Colonic mucosa (tissue), 4 donors: ENCODE measurements around the gene CDH12. TPM values are rescaled to one million over a fixed set of nuclear protein-coding genes. Genes with fewer than 3 reads are reported as not detected.

Source experiments
- DNase-seq: peaks from one replicate; pipeline ENCODE4 v3.0.0-alpha.2; 2020
- H3K27ac ChIP-seq: fragments of 200-600 bp; one replicate; pipeline ENCODE4 v1.8.0; 2021
- H3K27me3 ChIP-seq: fragments of 200-600 bp; one replicate; pipeline ENCODE4 v1.8.0; 2021
- H3K36me3 ChIP-seq: fragments of 200-600 bp; one replicate; pipeline ENCODE4 v1.8.0; 2021
- H3K4me1 ChIP-seq: fragments of 200-600 bp; one replicate; pipeline ENCODE4 v1.8.0; 2021; ENCODE audit warnings: mild to moderate bottlenecking
- H3K4me3 ChIP-seq: fragments of 200-600 bp; one replicate; pipeline ENCODE4 v1.8.0; 2021
- H3K9ac ChIP-seq, 2 donors: one replicate each; pipeline ENCODE4 v1.7.0; 2013; ENCODE audit warnings: control low read depth in 2 of 2, low read depth in 2 of 2, low read length in 2 of 2
- H3K9me3 ChIP-seq: fragments of 200-600 bp; one replicate; pipeline ENCODE4 v1.8.0; 2021
- intact Hi-C: fragments of 100-400 bp; cut with DNase I; formaldehyde crosslinking; loops from one replicate; pipeline ENCODE4 v1.14.1; 2022
- total RNA-seq, 2 donors: library from RNA; stranded (reverse); fragmentation: NEBNext Ultra II Directional in 1 of 2; extraction: Animal tissue kit (Norgen Biotek cat#: 25700) in 1 of 2; gene quantifications; one replicate each; pipeline ENCODE4 v1.2.1, GENCODE V29; 2021
- TF ChIP-seq, protein P1 (sequence below): fragments of 200-600 bp; IDR thresholded peaks from one replicate; pipeline ENCODE4 v1.8.0; 2022; ENCODE audit warnings: antibody characterized with exemption, mild to moderate bottlenecking
- donor health status: healthy.
- donor health status: DM: no; HTN: no; CAD: no.
- donor health status: DM: no; HTN: no; CAD: no.

CDH12 gene
- total RNA-seq, 2 donors from 2014 or later = not detected

DNA sequence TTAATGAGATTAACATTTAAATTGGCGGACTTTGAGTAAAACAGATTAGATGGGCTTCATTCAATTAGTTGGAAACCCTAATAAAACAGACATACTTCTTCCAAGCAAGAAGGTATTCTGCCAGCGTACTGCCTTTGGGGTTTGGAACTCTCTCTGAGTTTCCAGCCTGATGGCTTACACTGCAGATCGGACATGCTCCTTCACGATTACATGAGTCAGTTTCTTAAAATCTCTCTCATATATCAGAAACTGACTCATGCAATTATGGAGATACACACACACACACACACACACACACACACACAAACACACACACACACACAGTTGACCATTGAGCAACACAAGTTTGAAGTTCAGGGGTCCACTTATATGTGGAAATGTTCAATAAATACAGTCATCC lies 789.4 kb downstream of the CDH12 start:
- Histone ChIP-seq H3K36me3 (no peaks in the 10 kb centered on the region), H3K9me3 (no peaks in the 10 kb centered on the region), H3K27me3 (no peaks in the 10 kb centered on the region), H3K9ac (no peak overlapping the region), H3K4me1 (no peaks in the 10 kb centered on the region), H3K4me3 (no peak overlapping the region), H3K27ac (no peak overlapping the region)
- TF ChIP-seq, protein P1, sequence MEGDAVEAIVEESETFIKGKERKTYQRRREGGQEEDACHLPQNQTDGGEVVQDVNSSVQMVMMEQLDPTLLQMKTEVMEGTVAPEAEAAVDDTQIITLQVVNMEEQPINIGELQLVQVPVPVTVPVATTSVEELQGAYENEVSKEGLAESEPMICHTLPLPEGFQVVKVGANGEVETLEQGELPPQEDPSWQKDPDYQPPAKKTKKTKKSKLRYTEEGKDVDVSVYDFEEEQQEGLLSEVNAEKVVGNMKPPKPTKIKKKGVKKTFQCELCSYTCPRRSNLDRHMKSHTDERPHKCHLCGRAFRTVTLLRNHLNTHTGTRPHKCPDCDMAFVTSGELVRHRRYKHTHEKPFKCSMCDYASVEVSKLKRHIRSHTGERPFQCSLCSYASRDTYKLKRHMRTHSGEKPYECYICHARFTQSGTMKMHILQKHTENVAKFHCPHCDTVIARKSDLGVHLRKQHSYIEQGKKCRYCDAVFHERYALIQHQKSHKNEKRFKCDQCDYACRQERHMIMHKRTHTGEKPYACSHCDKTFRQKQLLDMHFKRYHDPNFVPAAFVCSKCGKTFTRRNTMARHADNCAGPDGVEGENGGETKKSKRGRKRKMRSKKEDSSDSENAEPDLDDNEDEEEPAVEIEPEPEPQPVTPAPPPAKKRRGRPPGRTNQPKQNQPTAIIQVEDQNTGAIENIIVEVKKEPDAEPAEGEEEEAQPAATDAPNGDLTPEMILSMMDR = no peak
- intact Hi-C loops = no loop called here
- DNase-seq = no peak

DNA sequence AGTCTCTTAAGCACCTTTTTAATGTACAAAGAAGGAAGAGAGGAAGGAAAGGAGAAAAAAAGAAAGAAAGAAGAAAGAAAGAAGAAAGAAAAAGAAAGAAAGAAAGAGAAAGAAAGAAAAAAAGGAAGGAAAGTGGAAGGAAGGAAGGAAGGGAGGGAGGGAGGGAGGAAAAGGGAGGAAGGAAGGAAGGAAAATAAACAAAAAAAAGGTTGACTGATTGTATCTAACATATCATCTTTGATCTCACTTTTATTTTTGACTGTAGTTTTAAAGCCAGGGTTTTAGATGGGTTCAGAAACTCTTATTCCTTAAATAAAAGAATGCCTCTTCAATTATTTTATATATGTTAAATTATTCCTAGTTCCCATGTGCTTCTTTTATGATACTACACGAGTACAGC lies 794.5 kb downstream of the CDH12 start:
- H3K36me3 ChIP-seq = no peaks in the 10 kb centered on the region
- H3K4me1 ChIP-seq = no peaks in the 10 kb centered on the region
- H3K27ac ChIP-seq = no peak overlapping the region
- H3K4me3 ChIP-seq = no peak overlapping the region
- H3K9ac ChIP-seq = no peak overlapping the region
- TF ChIP-seq, protein P1 = no peak
- no peaks in the 10 kb centered on the region for H3K9me3 ChIP-seq
- H3K27me3 ChIP-seq = no peaks in the 10 kb centered on the region
- intact Hi-C loops = no loop called here
- DNase-seq = no peak

DNA sequence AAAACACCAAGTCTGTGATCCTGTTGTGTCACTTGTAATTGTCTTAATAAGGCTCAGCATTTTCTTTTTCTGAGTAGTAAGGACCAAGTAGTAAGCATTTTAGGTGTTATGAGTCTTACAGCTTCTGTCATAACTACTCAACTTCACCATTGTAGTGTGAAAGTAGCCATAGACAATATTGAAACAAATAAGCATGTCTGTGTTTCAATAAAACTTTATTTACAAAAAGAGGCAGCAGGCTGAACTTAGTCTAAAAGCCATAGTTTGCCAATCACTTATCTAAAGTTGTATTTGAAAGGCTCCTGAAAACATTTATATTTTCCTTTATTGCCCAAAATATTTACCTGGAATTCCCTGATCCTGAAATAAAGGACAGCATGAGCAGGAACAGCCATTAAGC lies 796.1 kb downstream of the CDH12 start:
- Histone ChIP-seq H3K27ac (no peak overlapping the region), H3K27me3 (no peaks in the 10 kb centered on the region), H3K36me3 (no peaks in the 10 kb centered on the region), H3K4me3 (no peak overlapping the region), H3K9me3 (no peaks in the 10 kb centered on the region), H3K4me1 (no peaks in the 10 kb centered on the region), H3K9ac (no peak overlapping the region)
- TF ChIP-seq, protein P1 = no peak
- no peak for DNase-seq
- intact Hi-C loops = no loop called here

DNA sequence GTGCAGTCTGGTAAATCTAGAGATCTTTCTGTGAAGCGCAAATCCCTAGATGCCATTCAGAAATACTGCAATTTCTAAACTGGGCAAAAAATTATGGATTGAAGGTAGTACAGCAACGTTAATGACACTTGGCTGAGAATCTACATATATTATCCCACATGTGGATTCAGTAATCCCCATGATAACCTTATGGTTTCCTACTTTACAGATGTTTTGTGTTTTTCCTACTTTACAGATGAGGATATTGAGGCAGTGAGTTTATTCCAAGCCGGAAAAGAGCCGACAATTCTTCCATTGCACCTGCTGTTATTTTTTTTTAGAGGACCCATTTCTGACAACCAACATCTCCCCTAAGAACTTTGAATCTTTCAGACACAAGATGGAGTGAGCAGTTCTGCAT lies 796.5 kb downstream of the CDH12 start:
- Histone ChIP-seq H3K9me3 (no peaks in the 10 kb centered on the region), H3K9ac (no peak overlapping the region), H3K4me3 (no peak overlapping the region), H3K27ac (no peak overlapping the region), H3K36me3 (no peaks in the 10 kb centered on the region), H3K27me3 (no peaks in the 10 kb centered on the region), H3K4me1 (no peaks in the 10 kb centered on the region)
- no peak for DNase-seq
- TF ChIP-seq, protein P1 = no peak
- intact Hi-C loops = no loop called here

DNA sequence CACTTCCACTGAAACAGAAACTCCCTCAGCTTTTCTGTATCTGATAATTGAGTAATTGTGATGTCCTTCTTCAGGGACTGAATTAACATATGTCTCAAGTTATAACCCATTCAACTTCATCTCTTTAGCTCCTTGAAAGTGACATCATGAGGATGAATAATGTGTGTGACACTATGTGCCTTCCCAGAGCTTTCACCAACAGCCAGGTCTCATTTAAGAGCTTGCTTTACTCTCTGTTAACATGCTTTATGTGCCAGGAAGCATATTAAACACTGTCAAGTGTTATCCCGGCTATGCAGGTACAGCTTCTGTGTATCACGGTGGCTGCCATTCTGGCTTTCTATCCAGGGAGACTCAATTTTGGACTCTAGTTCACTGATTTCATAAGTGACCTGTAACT lies 799.9 kb downstream of the CDH12 start:
- H3K9me3 ChIP-seq = no peaks in the 10 kb centered on the region
- TF ChIP-seq, protein P1 = no peak
- DNase-seq = no peak
- H3K9ac ChIP-seq = no peak overlapping the region
- H3K4me3 ChIP-seq = no peak overlapping the region
- intact Hi-C loops = no loop called here
- H3K36me3 ChIP-seq = no peaks in the 10 kb centered on the region
- no peaks in the 10 kb centered on the region for H3K4me1 ChIP-seq
- no peaks in the 10 kb centered on the region for H3K27me3 ChIP-seq
- no peak overlapping the region for H3K27ac ChIP-seq

DNA sequence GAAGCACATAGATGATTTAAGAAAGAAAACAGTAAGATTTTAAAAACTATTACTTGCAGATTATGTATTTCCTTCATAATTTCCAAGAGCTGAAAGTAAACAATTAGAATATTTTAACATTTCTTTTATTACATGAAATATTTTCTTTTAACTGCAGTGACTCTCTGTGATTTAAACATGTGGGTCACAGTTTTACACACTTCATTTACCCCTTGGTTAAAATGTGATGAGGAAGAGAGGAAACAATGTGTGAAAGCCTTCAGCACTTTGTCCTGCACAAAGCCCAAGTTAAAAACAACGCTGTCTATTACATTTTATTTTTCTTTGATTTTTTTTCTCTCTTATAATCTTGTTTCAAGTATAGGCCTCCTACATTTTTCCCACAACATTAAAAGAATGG lies 801.3 kb downstream of the CDH12 start:
- Histone ChIP-seq H3K27me3 (no peaks in the 10 kb centered on the region), H3K9me3 (no peaks in the 10 kb centered on the region), H3K4me3 (no peak overlapping the region), H3K27ac (no peak overlapping the region), H3K36me3 (no peaks in the 10 kb centered on the region), H3K4me1 (no peaks in the 10 kb centered on the region), H3K9ac (no peak overlapping the region)
- intact Hi-C loops = no loop called here
- DNase-seq = no peak
- TF ChIP-seq, protein P1 = no peak
